ENCODE results near the gene SSH2. TPM values are rescaled to one million over a fixed set of nuclear protein-coding genes. Genes with fewer than 3 reads are reported as not detected.
"Not testable (repeated sequence)": the region's sequence is repeated elsewhere in the genome, so short reads cannot be mapped to it uniquely, and the experiment has no call there.

The SSH2 gene
- total and polyA plus RNA-seq, 2 of the 13 experiments (the other 11 are each of a cell fraction or from before 2014, with no cell fraction given) = 6.0 to 6.4 TPM

- TF ChIP-seq, protein P1, sequence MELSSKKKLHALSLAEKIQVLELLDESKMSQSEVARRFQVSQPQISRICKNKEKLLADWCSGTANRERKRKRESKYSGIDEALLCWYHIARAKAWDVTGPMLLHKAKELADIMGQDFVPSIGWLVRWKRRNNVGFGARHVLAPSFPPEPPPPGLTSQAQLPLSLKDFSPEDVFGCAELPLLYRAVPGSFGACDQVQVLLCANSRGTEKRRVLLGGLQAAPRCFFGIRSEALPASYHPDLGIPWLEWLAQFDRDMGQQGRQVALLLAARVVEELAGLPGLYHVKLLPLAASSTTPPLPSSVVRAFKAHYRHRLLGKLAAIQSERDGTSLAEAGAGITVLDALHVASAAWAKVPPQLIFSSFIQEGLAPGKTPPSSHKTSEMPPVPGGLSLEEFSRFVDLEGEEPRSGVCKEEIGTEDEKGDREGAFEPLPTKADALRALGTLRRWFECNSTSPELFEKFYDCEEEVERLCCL (CRISPR knock-in tag; IDR thresholded peaks at IDR 0.05; ENCODE audit: borderline replicate concordance) = no peak
- TF ChIP-seq HOXA5 (CRISPR knock-in tag; IDR thresholded peaks at IDR 0.05) = no peak
- no peak for TF ChIP-seq DZIP1 (CRISPR knock-in tag; IDR thresholded peaks at IDR 0.05)
- TF ChIP-seq PBX2 (CRISPR knock-in tag; IDR thresholded peaks at IDR 0.05) = no peak
Observed at GRCh38 chr17:29958947-29959657, 29.1 kb upstream of the SSH2 start (continued).

DNA sequence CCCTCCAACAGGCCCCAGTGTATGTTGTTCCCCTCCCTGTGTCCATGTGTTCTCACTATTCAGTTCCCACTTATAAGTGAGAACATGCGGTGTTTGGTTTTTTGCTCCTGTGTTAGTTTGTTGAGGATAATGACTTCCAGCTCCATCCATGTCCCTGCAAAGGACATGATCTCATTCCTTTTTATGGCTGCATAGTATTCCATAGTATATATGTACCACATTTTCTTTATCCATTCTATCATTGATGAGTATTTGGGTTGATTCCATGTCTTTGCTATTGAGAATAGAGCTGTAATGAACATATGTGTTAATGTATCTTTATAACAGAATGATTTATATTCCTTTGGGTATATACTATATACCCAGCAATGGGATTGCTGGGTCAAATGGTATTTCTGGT is 27.5 kb upstream of the SSH2 start:
- CTCF ChIA-PET (ENCODE audit: low intra/inter-chr PET ratio, low total read pairs); H3K4me1 ChIP-seq (ENCODE audit: insufficient read depth, low read length); H3K79me2 ChIP-seq (ENCODE audit: insufficient read depth, low read length); H3K4me3 ChIP-seq (replicated peaks in 1 of 3; ENCODE audit: insufficient read depth in 1 of 3, low read depth in 2 of 3, low read length in 3 of 3); H3K36me3 ChIP-seq (replicated peaks in 1 of 2; ENCODE audit: control insufficient read depth in 1 of 2, insufficient read depth in 2 of 2, low read length in 2 of 2); in situ Hi-C loops (cut with HindIII; ENCODE audit: extremely low pct_ligation_motif_present, low pct_unique_long_range_greater_than_20kb); H3K9me3 ChIP-seq (ENCODE audit: low read length); H3K27me3 ChIP-seq (ENCODE audit: control insufficient read depth in 1 of 2, insufficient read depth in 2 of 2, low read length in 2 of 2); BruUV-seq (replicated peaks); intact Hi-C loops (cut with micrococcal nuclease; ENCODE audit: unreplicated experiment); POLR2A ChIA-PET; DNase-seq (ENCODE audit: low spot score); ATAC-seq; H3K9ac ChIP-seq (ENCODE audit: insufficient read depth, low read depth, low read length); H3K4me2 ChIP-seq (ENCODE audit: low read depth, low read length); FAIRE-seq; H3K27ac ChIP-seq (ENCODE audit: extremely low read length, insufficient read depth, low read length); H2AFZ ChIP-seq (ENCODE audit: low read length); H4K20me1 ChIP-seq (ENCODE audit: insufficient read depth, low read length): not testable (repeated sequence)
- 36% methylated on average over 1 of the region's 1 CpG for WGBS (ENCODE audit: low lambda C conversion rate)

Data from HepG2 (cell line).